Measurements from ENCODE around the gene PXYLP1.
A peak's percentile ranks its signal among the peaks of the same experiment; 100 is the strongest.

The PXYLP1 gene

GRCh38 chr3:141228395-141228794, 3.2 kb upstream of the PXYLP1 start:
- no peak for DNase-seq (ENCODE audit: low spot score)

DNA sequence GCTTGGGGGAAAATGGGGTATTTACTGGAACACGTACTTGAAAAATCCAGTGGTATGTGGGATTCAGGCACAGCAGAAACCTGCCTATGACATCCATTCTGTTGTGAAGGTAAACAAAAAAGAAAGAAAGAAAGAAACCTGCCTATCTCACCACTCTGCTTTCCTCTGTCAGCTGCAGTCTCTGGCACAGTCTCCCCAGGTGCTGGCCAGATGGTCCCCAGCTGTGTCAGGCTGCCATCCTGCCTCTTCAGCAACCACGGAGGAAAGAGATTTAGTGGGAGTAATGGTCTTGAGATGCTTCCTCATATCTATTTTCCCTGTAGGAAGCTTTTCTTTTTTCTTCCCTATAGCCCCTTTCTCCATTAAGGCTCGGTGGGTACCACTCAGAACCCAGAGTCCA, 2.5 kb upstream of the PXYLP1 start:
- DNase-seq (ENCODE audit: low spot score) = no peak

DNA sequence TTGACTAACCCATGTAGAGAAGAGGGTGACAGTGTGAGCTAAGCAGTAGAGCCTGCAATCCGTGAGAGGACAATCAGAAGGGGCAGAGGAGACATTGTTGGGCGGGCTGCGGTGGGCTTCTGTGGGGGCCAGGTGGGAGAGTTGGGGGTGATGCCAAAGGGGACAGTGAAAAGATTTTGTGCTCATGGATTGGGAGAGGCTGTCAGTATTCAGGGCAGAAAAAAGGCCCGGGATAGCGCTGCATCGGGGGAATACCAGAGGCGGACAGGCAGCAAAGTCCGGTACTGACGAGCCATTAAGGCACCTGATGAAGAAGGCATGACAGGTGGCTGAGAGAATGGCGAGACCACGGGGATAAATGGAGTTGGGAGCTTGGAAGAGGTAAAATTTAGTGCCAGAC, 1.3 kb upstream of the PXYLP1 start:
- DNase-seq (ENCODE audit: low spot score) = no peak

DNA sequence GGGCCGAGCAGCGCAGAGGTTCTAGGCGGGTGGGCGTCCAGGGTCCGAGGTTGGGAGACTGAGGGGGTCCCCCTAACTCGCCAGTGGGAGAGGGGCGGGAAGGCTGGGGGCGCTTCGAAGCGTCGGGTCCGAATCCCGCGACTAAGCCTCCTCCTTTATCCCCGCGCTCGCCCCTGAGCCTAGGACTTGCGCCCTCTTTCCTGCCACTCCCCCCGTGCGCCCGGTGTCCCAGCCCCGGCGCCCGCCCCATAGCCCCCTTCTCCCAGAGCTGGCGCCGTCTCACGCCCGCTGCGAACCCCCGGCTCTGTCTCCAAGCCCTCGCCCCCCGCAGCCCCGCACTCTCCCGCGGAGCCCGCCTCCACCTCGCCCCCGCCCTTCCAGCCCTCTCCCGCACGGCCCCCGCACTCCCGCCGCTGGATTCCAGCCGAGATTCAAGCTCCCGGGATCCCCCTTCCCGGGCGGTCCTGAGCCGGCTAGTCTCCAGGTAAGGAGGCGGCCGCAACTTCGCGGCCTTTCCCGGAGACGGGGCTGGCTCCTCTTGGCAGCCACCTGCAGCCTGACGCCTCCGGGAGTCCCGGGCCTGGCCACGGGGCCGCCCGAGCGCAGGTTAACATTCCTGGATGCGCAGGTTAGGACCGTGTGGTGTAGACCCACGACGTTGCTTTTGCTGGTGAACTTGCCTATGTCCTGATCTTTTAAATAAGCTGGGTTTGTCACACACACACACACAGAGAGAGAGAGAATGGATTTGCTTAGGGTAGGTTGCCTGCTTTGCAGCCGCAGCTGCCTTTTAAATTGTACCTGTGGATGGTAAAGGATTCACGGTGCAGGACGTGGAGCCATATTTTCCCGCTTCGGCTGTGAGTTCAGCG, 563 bp downstream of the PXYLP1 start:
- DNase-seq (ENCODE audit: low spot score) = no peak

GRCh38 chr3:141233457-141234161, 2.0 kb downstream of the PXYLP1 start:
- no peak for DNase-seq (ENCODE audit: low spot score)

DNA sequence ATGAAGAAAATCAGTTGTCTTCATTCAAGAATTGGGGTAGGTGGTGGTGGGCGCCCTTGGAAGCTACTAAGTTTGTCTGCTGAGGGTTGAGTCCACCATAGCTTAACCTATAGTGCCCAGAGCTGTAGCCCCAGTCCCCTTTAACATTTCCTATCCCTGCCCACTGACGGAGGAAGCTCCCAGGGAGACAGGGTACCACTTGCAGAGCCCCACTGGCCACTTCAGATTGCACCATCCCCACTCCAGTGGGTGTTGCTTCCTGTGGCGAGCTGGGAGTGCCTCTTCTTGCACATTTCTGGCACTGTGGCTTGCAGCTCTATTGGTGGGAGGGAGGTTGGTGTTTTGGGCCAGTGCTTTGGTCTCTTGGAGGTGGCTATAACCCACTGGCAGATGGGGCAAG, 2.7 kb downstream of the PXYLP1 start:
- no peak for DNase-seq (ENCODE audit: low spot score)

GRCh38 chr3:141235661-141236171, 4.1 kb downstream of the PXYLP1 start:
- DNase-seq (ENCODE audit: low spot score) = no peak

- DNase-seq (ENCODE audit: low spot score) = no peak
Measured at GRCh38 chr3:141236361-141236760, 4.7 kb downstream of the PXYLP1 start.

- DNase-seq (ENCODE audit: low spot score) = peak; percentile 19
Measured at GRCh38 chr3:141237701-141238521, 6.3 kb downstream of the PXYLP1 start.

DNA sequence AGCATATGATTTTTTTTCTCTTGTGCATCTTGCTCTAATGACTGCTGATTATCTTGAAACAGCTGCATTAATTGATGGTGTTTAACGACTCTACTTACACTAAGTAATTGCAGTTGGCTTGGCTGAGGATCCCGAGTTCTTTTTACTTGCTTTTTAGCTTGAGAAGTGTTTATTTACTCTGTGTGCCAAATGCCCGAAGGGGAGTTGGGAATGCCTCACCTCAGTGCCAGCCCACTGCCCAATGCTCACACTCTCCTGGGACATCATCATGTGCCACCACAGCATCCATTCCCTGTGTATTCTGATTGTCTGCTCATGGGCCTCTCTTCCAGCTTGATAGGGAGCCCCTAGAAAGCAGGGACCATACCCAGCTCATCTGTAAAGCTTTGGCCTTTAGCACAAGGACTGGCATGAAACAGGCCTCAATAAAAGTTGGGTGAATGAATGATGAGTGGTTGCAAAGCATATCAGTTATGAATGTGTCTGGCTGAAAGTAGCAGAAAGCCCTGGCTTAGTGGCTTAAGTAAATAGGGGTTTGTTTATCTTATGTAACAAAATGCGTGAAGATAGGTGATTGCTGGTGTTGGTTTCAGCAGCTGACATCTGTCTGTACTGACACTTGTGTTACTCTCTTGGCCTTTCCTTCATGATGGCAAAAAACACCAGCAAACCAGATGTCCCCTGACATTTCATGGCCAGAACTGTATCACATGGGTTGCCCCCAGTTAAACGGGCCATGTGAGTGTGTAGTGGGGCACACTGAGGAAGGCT, 8.1 kb downstream of the PXYLP1 start:
- DNase-seq (ENCODE audit: low spot score) = no peak

DNA sequence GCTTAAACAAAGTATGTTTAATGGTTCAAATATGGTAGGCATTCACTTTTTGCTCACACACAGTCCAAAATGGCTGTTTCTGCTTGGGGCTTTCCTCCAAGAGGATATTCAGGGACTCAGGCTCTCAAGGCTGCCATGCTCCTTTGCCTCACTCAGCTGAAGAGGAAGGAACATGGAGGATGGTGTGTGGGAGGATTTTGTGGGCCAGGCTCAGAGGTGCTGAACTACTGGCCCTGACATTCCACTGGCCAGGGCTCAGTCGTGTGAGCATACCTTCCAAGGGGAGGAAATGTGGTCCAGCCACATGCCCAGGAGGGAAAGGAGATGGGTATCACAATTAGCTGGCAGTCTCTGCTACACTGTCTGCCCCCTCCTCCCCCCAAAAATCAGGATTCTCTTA, 8.7 kb downstream of the PXYLP1 start:
- DNase-seq (ENCODE audit: low spot score) = no peak

- DNase-seq (ENCODE audit: low spot score) = no peak
Measured at GRCh38 chr3:141240687-141241615, 9.3 kb downstream of the PXYLP1 start.

GRCh38 chr3:141241616-141242376, 10.2 kb downstream of the PXYLP1 start:
- DNase-seq (ENCODE audit: low spot score) = no peak

DNA sequence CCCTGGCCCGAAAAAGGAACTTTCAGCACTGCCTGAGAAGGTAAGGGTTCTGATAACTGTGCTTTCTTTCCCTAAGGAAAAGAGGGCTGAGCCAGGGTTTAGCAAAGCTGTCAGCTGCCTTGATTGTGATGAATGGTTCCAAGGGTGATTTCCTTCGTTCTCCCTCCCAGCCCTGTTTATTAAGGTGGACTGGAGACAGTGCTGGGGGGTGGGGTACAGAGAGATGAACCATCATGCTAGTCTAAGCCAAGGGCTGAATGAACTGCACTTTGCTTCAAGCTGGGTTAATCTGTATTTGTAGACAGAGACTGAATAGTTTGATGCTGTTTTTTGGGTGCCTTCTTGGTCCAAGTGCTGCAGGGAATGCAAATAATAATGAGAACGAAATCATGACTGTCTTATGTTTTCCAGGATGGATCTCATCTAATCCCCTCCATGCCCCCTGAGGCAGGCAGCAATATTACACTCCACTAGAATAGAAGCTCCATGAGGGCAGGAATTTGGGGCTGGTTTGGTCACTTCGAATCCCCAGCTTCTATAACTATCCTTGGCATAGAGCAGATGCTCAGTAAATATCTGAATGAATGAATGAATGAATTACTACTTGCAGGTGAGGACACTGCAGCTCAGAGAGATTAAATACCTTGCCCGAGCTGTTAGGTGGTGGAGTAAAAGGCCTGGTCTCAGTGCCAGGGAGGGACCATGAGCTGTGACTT, 10.9 kb downstream of the PXYLP1 start:
- no peak for DNase-seq (ENCODE audit: low spot score)

DNA sequence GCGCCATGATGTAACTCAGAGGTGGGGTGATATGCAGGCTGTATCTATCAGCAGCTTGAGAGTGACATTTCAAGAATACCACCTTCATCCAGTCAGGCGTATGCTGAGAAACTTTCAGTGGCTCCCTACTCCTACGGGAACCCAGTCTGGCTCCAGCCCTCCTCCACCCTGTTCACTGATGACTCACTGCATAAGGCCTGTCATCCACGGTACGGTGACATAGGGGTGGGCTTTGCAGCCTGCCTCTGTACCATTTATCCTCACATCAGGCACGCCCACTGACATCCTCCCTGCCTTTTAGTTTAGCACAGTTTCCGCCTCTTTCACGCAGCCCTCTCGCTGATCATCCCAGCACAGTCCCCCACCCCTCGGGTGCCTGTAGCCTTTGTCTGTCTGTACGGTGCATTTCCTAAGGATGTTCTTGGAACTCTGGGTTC, 11.7 kb downstream of the PXYLP1 start:
- peak; percentile 60 for DNase-seq (ENCODE audit: low spot score)

GRCh38 chr3:141246224-141246957, 14.8 kb downstream of the PXYLP1 start:
- no peak for DNase-seq (ENCODE audit: low spot score)

DNA sequence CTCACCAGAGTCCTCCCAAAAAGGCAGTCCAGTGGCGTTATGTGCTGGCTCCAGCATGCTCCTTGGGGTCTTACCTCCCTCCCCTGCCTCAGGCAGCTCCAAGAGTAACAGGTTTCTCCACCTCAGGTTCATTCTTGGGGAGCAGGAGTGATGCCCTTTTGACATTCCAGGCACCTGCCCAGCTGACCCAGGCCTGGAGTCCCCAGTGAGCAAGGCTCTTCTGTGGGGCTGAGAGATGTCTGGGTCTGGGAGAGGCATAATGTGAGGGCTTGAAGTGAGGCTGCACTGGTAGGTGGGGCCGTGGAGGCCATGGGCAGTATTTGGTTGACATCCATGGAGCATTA, 15.3 kb downstream of the PXYLP1 start:
- DNase-seq (ENCODE audit: low spot score) = no peak

GRCh38 chr3:141248064-141248463, 16.4 kb downstream of the PXYLP1 start:
- DNase-seq (ENCODE audit: low spot score) = no peak

Measured in CD4-positive, alpha-beta T cell treated with Interleukin-2 at 100 ng/mL for 4 hours (primary cell).